MCF 10A (cell line): ENCODE measurements around the gene TAF1L. TPM values are rescaled to one million over a fixed set of nuclear protein-coding genes. Genes with fewer than 3 reads are reported as not detected.

Source experiments
- BruUV-seq: library from RNA; stranded (reverse); fragments of 400-500 nt; replicated peaks from 2 replicates; lab custom pipeline; 2021; lab: Mats Ljungman, UMichigan
- CTCF ChIA-PET: fragments of 300-600 bp; sonication (Branson Sonifier 250); formaldehyde crosslinking; extraction: SDS; loops from one replicate; lab custom pipeline; 2021; ENCODE audit warnings: antibody characterized with exemption, inconsistent platforms; lab: Yijun Ruan, JAX
- POLR2A ChIA-PET: fragments of 300-600, 350-650 bp; sonication (Branson Sonifier 250); formaldehyde crosslinking; extraction: SDS; loops from one replicate; lab custom pipeline; 2020; ENCODE audit warnings: antibody characterized with exemption, inconsistent platforms; lab: Yijun Ruan, JAX
- DNase-seq: peaks from one replicate; pipeline ENCODE4 v3.0.0-alpha.2; 2018; ENCODE audit not compliant: unreplicated experiment
- H3K27ac Mint-ChIP-seq: one replicate; pipeline ENCODE4 v1.8.0; 2022; ENCODE audit warnings: mild to moderate bottlenecking, low read depth, mixed read lengths; ENCODE audit not compliant: unreplicated experiment
- H3K27me3 Mint-ChIP-seq: one replicate; pipeline ENCODE4 v1.8.0; 2022; ENCODE audit warnings: mixed read lengths; ENCODE audit not compliant: insufficient read depth, unreplicated experiment
- H3K36me3 Mint-ChIP-seq: one replicate; pipeline ENCODE4 v1.8.0; 2022; ENCODE audit warnings: mild to moderate bottlenecking, moderate library complexity, mixed read lengths; ENCODE audit not compliant: insufficient read depth, unreplicated experiment
- H3K4me1 Mint-ChIP-seq: one replicate; pipeline ENCODE4 v1.8.0; 2022; ENCODE audit warnings: mixed read lengths; ENCODE audit not compliant: insufficient read depth, unreplicated experiment
- H3K4me3 Mint-ChIP-seq: one replicate; pipeline ENCODE4 v1.8.0; 2022; ENCODE audit warnings: mild to moderate bottlenecking, moderate library complexity, mixed read lengths; ENCODE audit not compliant: unreplicated experiment
- H3K9me3 Mint-ChIP-seq: one replicate; pipeline ENCODE4 v1.8.0; 2022; ENCODE audit warnings: mixed read lengths; ENCODE audit not compliant: unreplicated experiment
- CTCF ChIP-seq: fragments of 200-600 bp; IDR thresholded peaks from one replicate; pipeline ENCODE4 v1.8.0; 2022; ENCODE audit warnings: antibody characterized with exemption, mild to moderate bottlenecking; ENCODE audit not compliant: unreplicated experiment
- intact Hi-C: fragments of 100-400 bp; cut with micrococcal nuclease; formaldehyde crosslinking; loops from 2 replicates; pipeline ENCODE4 v1.14.1; 2022
- total RNA-seq: library from RNA; stranded (reverse); gene quantifications from 2 replicates; pipeline ENCODE4 v1.2.3, GENCODE V29; 2022

Gene TAF1L
- total RNA-seq, 1 experiment from 2014 or later = not detected

GRCh38 chr9:32671333-32671732 is 35.9 kb upstream of the TAF1L start:
- peaks cover 8% of the 10 kb centered on the region for H3K4me1 Mint-ChIP-seq
- intact Hi-C loops = no loop called here
- TF ChIP-seq CTCF = no peak
- ChIA-PET CTCF (interaction anchor here (0.6 to 1.2 kb wide), 2 partner anchors 9 to 21 kb away, joined by 3 read pairs; no protein-coding TSS in a partner anchor), POLR2A (no interaction called here)
- no peaks in the 10 kb centered on the region for H3K36me3 Mint-ChIP-seq
- BruUV-seq = no TSS peak
- H3K9me3 Mint-ChIP-seq = no peaks in the 10 kb centered on the region
- no peaks in the 10 kb centered on the region for H3K27me3 Mint-ChIP-seq
- DNase-seq = no peak
- H3K27ac Mint-ChIP-seq = no peak overlapping the region
- no peak overlapping the region for H3K4me3 Mint-ChIP-seq

GRCh38 chr9:32665101-32665500 is 29.6 kb upstream of the TAF1L start:
- intact Hi-C loops = no loop called here
- no peak overlapping the region for H3K4me3 Mint-ChIP-seq

GRCh38 chr9:32663741-32664140 is 28.3 kb upstream of the TAF1L start:
- CTCF ChIA-PET = interaction anchor here (0.7 to 1.7 kb wide), 3 partner anchors 75 to 309 kb away, joined by 6 to 9 read pairs (median 6); no protein-coding TSS in a partner anchor
- Mint-ChIP-seq H3K27ac (no peak overlapping the region), H3K36me3 (no peaks in the 10 kb centered on the region), H3K4me3 (no peak overlapping the region), H3K27me3 (no peaks in the 10 kb centered on the region), H3K9me3 (peaks cover 8% of the 10 kb centered on the region), H3K4me1 (peaks cover 26% of the 10 kb centered on the region)
- no peak for DNase-seq
- TF ChIP-seq CTCF = no peak
- no TSS peak for BruUV-seq
- intact Hi-C loops = no loop called here
- POLR2A ChIA-PET = interaction anchor here (0.7 to 1.7 kb wide), 5 partner anchors 19 to 113 kb away, joined by 3 to 12 read pairs (median 3); no protein-coding TSS in a partner anchor

More at GRCh38 chr9:32665101-32665500, 29.6 kb upstream of the TAF1L start:
- CTCF ChIA-PET = interaction anchor here (0.6 to 1.4 kb wide), 5 partner anchors 9 to 1271 kb away, joined by 3 to 6 read pairs (median 4); no protein-coding TSS in a partner anchor
- POLR2A ChIA-PET = interaction anchor here (0.7 to 2.3 kb wide), 6 partner anchors 21 to 360 kb away, joined by 3 to 12 read pairs (median 4); partner anchors contain the start of gene DNAJA1
- Mint-ChIP-seq H3K36me3 (no peaks in the 10 kb centered on the region), H3K27me3 (no peaks in the 10 kb centered on the region), H3K4me1 (peaks cover 26% of the 10 kb centered on the region), H3K9me3 (peaks cover 8% of the 10 kb centered on the region), H3K27ac (peak overlapping the region; percentile 46)
- no peak for TF ChIP-seq CTCF
- BruUV-seq = no TSS peak
- DNase-seq = peak; percentile 85

- no TSS peak for BruUV-seq
Measured at GRCh38 chr9:32647671-32648070, 12.2 kb upstream of the TAF1L start.

More at GRCh38 chr9:32647671-32648070, 12.2 kb upstream of the TAF1L start:
- H3K36me3 Mint-ChIP-seq = no peaks in the 10 kb centered on the region
- intact Hi-C loops = no loop called here
- H3K27me3 Mint-ChIP-seq = no peaks in the 10 kb centered on the region
- CTCF ChIA-PET = interaction anchor here (0.7 kb wide), 1 partner anchor 44 kb away, joined by 4 read pairs; no protein-coding TSS in a partner anchor
- no peak for TF ChIP-seq CTCF
- POLR2A ChIA-PET = interaction anchor here (0.6 to 0.7 kb wide), 2 partner anchors 32 to 122 kb away, joined by 3 read pairs; partner anchors contain the start of gene RIGI
- H3K9me3 Mint-ChIP-seq = peaks cover 2% of the 10 kb centered on the region
- peaks cover 11% of the 10 kb centered on the region for H3K4me1 Mint-ChIP-seq
- H3K4me3 Mint-ChIP-seq = no peak overlapping the region
- H3K27ac Mint-ChIP-seq = no peak overlapping the region
- no peak for DNase-seq
